SK-N-SH (cell line): Measurements from ENCODE around the gene NSUN4.

ENCODE experiments used
- CTCF ChIP-seq: fragments of 200-600 bp; sonication (generic); IDR thresholded peaks from 2 replicates; pipeline ENCODE4 v1.6.1; 2017; ENCODE audit warnings: antibody characterized with exemption, mild to moderate bottlenecking, moderate library complexity
- EP300 ChIP-seq, 2 experiments: IDR thresholded peaks; 2 replicates each; pipeline versions ENCODE4 v1.4.0 to v1.6.1; 2012; ENCODE audit warnings: borderline replicate concordance in 1 of 2, low read depth in 1 of 2, low read length in 1 of 2
- JUND ChIP-seq: IDR thresholded peaks from 2 replicates; pipeline ENCODE4 v1.4.0; 2012
- POLR2AphosphoS5 ChIP-seq: IDR thresholded peaks from 2 replicates; pipeline ENCODE4 v1.6.1; 2012; ENCODE audit warnings: low read depth, low read length
- REST ChIP-seq: IDR thresholded peaks from 2 replicates; pipeline ENCODE4 v1.6.1; 2012; ENCODE audit warnings: mild to moderate bottlenecking, low read depth, low read length, moderate library complexity
- TAF1 ChIP-seq: IDR thresholded peaks from 2 replicates; pipeline ENCODE4 v1.6.1; 2012; ENCODE audit warnings: low read depth, mild to moderate bottlenecking, low read length, moderate library complexity, borderline replicate concordance
- USF1 ChIP-seq: IDR thresholded peaks from 2 replicates; pipeline ENCODE4 v1.4.0; 2012; ENCODE audit warnings: low read depth, borderline replicate concordance
- YY1 ChIP-seq: IDR thresholded peaks from 2 replicates; pipeline ENCODE4 v1.4.0; 2012; ENCODE audit warnings: low read depth, mild to moderate bottlenecking

- TF ChIP-seq TAF1: no peak
- no peak for TF ChIP-seq CTCF
- no peak for TF ChIP-seq EP300 (IDR thresholded peaks at IDR 0.05; ENCODE audit: borderline replicate concordance in 1 of 2, low read depth in 1 of 2, low read length in 1 of 2)
- no peak for TF ChIP-seq POLR2AphosphoS5
- TF ChIP-seq JUND: no peak
- no peak for TF ChIP-seq REST
- no peak for TF ChIP-seq USF1
- no peak for TF ChIP-seq YY1
Measured at GRCh38 chr1:46405724-46406123, 65.1 kb downstream of the NSUN4 start.
